Hepatocyte (in vitro differentiated cells): ENCODE measurements around the gene ARL14. TPM values are rescaled to one million over a fixed set of nuclear protein-coding genes. Genes with fewer than 3 reads are reported as not detected.

Source experiments
- DNase-seq: peaks from one replicate; pipeline ENCODE4 v3.0.0-alpha.2; 2016; ENCODE audit warnings: low spot score
- H2AFZ ChIP-seq: fragments of 200-600 bp; sonication (generic); 2 replicates; pipeline ENCODE4 v1.6.0; 2016; ENCODE audit warnings: antibody characterized with exemption, mild to moderate bottlenecking
- H3K27ac ChIP-seq: fragments of 200-600 bp; sonication (generic); 2 replicates; pipeline ENCODE4 v1.5.1; 2016; ENCODE audit warnings: mild to moderate bottlenecking
- H3K27me3 ChIP-seq: fragments of 200-600 bp; sonication (generic); 2 replicates; pipeline ENCODE4 v1.6.1; 2016
- H3K36me3 ChIP-seq: fragments of 200-600 bp; sonication (generic); replicated peaks from 2 replicates; pipeline ENCODE4 v1.5.1; 2016; ENCODE audit warnings: low read depth; ENCODE audit not compliant: insufficient read depth
- H3K4me1 ChIP-seq: fragments of 200-600 bp; sonication (generic); 2 replicates; pipeline ENCODE4 v1.5.1; 2016; ENCODE audit warnings: mild to moderate bottlenecking, moderate library complexity; ENCODE audit not compliant: insufficient read depth
- H3K4me2 ChIP-seq: fragments of 200-600 bp; sonication (generic); 2 replicates; pipeline ENCODE4 v1.6.0; 2016
- H3K4me3 ChIP-seq: fragments of 200-600 bp; sonication (generic); 2 replicates; pipeline ENCODE4 v1.5.1; 2016; ENCODE audit warnings: mild to moderate bottlenecking
- H3K79me2 ChIP-seq: fragments of 200-600 bp; sonication (generic); 2 replicates; pipeline ENCODE4 v1.6.0; 2017; ENCODE audit warnings: mild to moderate bottlenecking
- H3K9me2 ChIP-seq: fragments of 200-600 bp; sonication (generic); replicated peaks from 2 replicates; pipeline ENCODE4 v1.6.0; 2017; ENCODE audit warnings: mild to moderate bottlenecking; ENCODE audit not compliant: insufficient read depth
- H3K9me3 ChIP-seq: fragments of 200-600 bp; sonication (generic); 2 replicates; pipeline ENCODE4 v1.5.1; 2016; ENCODE audit warnings: low read depth, mild to moderate bottlenecking
- H4K20me1 ChIP-seq: fragments of 200-600 bp; sonication (generic); 2 replicates; pipeline ENCODE4 v1.6.0; 2016; ENCODE audit warnings: mild to moderate bottlenecking; ENCODE audit not compliant: insufficient read depth, poor library complexity, severe bottlenecking
- EZH2 ChIP-seq: fragments of 200-600 bp; sonication (generic); IDR thresholded peaks from 2 replicates; pipeline ENCODE4 v1.6.1; 2016; ENCODE audit warnings: antibody characterized with exemption, mild to moderate bottlenecking, borderline replicate concordance
- EZH2phosphoT487 ChIP-seq: fragments of 200-600 bp; sonication (generic); IDR thresholded peaks from one replicate; pipeline ENCODE4 v1.6.1; 2018; ENCODE audit warnings: antibody characterized with exemption, mild to moderate bottlenecking, low read depth, moderate library complexity; ENCODE audit not compliant: unreplicated experiment, severe bottlenecking
- WGBS: methylation state at CpG from one replicate; pipeline ENCODE4 v1.1.6; 2016; ENCODE audit warnings: low lambda C conversion rate; ENCODE audit errors: missing lambda C conversion rate; 5-methylcytosine and 5-hydroxymethylcytosine counted together
- polyA plus RNA-seq: library from polyadenylated mRNA; unstranded; fragments of >200 nt; fragmentation: Nextera tagmentation; extraction: Ambion mirVana; gene quantifications from 2 replicates; pipeline ENCODE4 v1.2.1, GENCODE V29; 2016
- total RNA-seq: library from RNA; depleted of rRNA; stranded (reverse); fragments of >200 nt; gene quantifications from 2 replicates; pipeline ENCODE4 v1.2.3, GENCODE V29; 2014
- TF ChIP-seq, protein P1 (sequence below): fragments of 200-600 bp; sonication (generic); IDR thresholded peaks from 2 replicates; pipeline ENCODE4 v1.5.1; 2016; ENCODE audit warnings: antibody characterized with exemption, mild to moderate bottlenecking; ENCODE audit not compliant: poor library complexity

ARL14 gene
- total and polyA plus RNA-seq, 2 experiments from 2014 or later: 9.2 to 13.2 TPM

DNA sequence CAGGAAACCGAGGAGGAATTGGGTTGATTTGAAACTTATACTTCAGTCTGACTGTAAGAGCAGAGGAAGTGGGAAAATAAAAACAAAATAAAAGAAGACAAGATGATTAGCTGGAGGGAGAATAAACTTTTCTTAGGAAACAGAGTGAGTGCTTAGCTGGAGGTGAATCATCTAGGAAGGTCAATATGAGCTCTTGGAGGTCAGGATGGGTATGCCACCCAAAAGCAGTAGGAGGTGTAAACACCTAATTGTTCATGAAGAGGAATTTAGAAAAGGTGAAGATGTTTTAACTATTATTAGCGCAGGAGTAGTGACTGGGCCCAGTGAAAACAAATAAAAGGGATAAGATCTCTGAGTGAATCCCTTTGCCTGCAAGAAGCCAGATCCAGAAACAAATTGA, 39.9 kb upstream of the ARL14 start:
- H3K4me3 ChIP-seq: no peak overlapping the region
- no peak overlapping the region for H2AFZ ChIP-seq
- WGBS: 77% methylated on average over 2 of the region's 2 CpGs
- H3K4me1 ChIP-seq: no peaks in the 10 kb centered on the region
- H4K20me1 ChIP-seq: no peaks in the 10 kb centered on the region
- no peak overlapping the region for H3K4me2 ChIP-seq
- DNase-seq: no peak
- no peaks in the 10 kb centered on the region for H3K9me3 ChIP-seq
- no peaks in the 10 kb centered on the region for H3K27me3 ChIP-seq
- H3K27ac ChIP-seq: no peak overlapping the region
- no peaks in the 10 kb centered on the region for H3K79me2 ChIP-seq
- no peaks in the 10 kb centered on the region for H3K36me3 ChIP-seq
- H3K9me2 ChIP-seq: no peaks in the 10 kb centered on the region
- TF ChIP-seq EZH2phosphoT487 (no peak), EZH2 (no peak)
- TF ChIP-seq, protein P1, sequence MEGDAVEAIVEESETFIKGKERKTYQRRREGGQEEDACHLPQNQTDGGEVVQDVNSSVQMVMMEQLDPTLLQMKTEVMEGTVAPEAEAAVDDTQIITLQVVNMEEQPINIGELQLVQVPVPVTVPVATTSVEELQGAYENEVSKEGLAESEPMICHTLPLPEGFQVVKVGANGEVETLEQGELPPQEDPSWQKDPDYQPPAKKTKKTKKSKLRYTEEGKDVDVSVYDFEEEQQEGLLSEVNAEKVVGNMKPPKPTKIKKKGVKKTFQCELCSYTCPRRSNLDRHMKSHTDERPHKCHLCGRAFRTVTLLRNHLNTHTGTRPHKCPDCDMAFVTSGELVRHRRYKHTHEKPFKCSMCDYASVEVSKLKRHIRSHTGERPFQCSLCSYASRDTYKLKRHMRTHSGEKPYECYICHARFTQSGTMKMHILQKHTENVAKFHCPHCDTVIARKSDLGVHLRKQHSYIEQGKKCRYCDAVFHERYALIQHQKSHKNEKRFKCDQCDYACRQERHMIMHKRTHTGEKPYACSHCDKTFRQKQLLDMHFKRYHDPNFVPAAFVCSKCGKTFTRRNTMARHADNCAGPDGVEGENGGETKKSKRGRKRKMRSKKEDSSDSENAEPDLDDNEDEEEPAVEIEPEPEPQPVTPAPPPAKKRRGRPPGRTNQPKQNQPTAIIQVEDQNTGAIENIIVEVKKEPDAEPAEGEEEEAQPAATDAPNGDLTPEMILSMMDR: no peak

DNA sequence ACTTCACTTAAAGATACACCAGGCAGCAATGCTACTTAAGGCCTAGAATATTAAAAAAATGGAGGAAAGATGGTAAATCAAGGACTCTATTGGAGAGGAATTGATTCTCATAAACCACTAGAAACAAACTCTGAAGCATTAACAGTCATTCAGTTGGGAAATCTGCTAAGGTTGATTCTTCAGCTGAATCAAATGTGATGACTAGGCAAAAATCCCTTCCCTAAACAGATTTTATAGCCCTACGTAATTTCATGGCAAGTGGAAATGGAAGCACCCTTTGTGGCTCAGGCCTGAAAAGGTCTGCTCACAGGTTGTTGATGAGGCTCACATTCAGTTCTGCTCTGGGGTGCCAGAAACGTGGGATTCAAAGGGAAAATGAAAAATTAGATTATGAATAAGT, 38.8 kb upstream of the ARL14 start:
- no peaks in the 10 kb centered on the region for H3K4me1 ChIP-seq
- no peak overlapping the region for H2AFZ ChIP-seq
- H3K9me3 ChIP-seq: no peaks in the 10 kb centered on the region
- no peak for DNase-seq
- H3K36me3 ChIP-seq: no peaks in the 10 kb centered on the region
- H3K79me2 ChIP-seq: no peaks in the 10 kb centered on the region
- no peaks in the 10 kb centered on the region for H3K9me2 ChIP-seq
- no peaks in the 10 kb centered on the region for H4K20me1 ChIP-seq
- H3K4me3 ChIP-seq: no peak overlapping the region
- H3K27me3 ChIP-seq: no peaks in the 10 kb centered on the region
- TF ChIP-seq EZH2 (no peak), EZH2phosphoT487 (no peak)
- TF ChIP-seq, protein P1: no peak
- no peak overlapping the region for H3K27ac ChIP-seq
- H3K4me2 ChIP-seq: no peak overlapping the region
- WGBS: 79% methylated on average over 2 of the region's 2 CpGs

DNA sequence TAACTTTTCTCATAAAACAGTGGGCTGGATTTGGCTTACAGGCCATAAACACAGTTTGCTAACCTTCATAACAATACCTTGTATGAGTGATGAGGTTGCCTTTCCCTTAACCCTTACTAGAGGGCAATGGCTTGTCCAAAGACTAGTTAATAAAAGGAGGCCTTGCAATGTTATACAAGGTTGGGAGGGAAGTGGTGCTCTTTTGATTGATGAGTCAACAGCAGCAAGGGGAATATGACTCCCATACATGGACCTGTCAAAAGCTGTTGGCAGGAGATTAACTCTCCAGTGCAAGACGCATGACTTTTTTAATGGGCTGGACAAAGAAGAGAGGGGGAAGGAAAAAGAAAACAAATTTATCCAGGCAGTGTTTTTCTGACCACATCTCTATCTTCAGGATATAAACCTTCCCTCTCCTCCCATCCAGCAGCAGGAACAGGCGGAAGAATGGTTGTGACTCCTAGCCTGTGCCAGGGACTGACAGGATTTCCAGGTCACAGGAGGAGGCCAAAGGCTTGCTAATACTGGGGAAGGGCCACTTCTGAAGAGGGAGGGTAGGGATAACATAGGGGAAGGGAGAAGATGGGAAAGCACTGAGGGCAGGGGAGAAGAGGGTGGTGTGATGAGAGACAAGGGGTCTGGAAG, 35.2 kb upstream of the ARL14 start:
- no peak for DNase-seq
- no peak overlapping the region for H3K4me2 ChIP-seq
- H3K36me3 ChIP-seq: no peaks in the 10 kb centered on the region
- H2AFZ ChIP-seq: no peak overlapping the region
- no peaks in the 10 kb centered on the region for H3K4me1 ChIP-seq
- no peaks in the 10 kb centered on the region for H3K27me3 ChIP-seq
- TF ChIP-seq EZH2: no peak
- TF ChIP-seq EZH2phosphoT487: no peak
- TF ChIP-seq, protein P1: no peak
- no peaks in the 10 kb centered on the region for H4K20me1 ChIP-seq
- WGBS: 77% methylated on average over 2 of the region's 2 CpGs
- no peak overlapping the region for H3K4me3 ChIP-seq
- no peaks in the 10 kb centered on the region for H3K9me3 ChIP-seq
- no peaks in the 10 kb centered on the region for H3K79me2 ChIP-seq
- H3K9me2 ChIP-seq: no peaks in the 10 kb centered on the region
- no peak overlapping the region for H3K27ac ChIP-seq
